ENCODE measurements around the gene DDX47. TPM values are rescaled to one million over a fixed set of nuclear protein-coding genes. Genes with fewer than 3 reads are reported as not detected.
A peak's percentile ranks its signal among the peaks of the same experiment; 100 is the strongest.

The DDX47 gene
- total and polyA plus RNA-seq, 10 of the 15 experiments (the other 5 are each of a cell fraction or from before 2014, with no cell fraction given) = 84.8 to 266 (median 120) TPM

DNA sequence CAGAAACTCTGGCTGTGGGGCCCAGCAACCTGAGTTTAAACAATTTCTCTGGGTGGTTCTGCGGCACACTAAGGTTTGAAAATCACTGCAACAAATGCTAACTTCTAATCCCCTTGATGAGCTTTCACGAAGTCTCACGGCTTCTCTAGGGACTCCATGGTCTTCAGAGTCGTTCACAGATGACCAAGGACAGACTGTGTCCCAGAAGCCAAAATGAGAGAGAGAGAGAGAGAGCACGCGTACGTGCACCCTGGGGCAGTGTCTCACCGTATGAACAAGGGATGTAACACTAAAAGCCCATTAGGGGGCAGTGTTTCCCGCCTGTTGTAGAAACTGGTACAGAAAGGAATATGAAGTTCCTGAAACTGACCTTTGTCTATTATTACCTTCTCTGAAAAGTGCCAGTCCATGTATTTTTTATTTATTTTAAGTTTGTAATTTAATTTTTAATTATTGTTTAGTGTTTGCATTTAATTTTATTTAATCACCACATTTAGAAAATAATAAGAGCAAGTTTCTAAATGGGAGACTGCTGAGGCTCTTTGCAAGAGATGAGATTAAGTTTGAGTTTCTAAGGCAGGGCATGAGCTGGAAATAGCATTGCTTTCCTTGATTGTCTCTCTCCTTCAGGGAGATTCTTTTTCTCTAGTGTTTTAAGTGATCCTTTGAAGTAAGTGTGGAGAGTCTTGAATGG is 24.3 kb upstream of the DDX47 start (continued):
- TF ChIP-seq NBN (IDR thresholded peaks at IDR 0.05) = peak; percentile 40; the same call in 1 of the 2 replicates
- no peak for TF ChIP-seq SREBF1 (IDR thresholded peaks at IDR 0.05; ENCODE audit: low read length)
- TF ChIP-seq FOXM1 (IDR thresholded peaks at IDR 0.05; ENCODE audit: low read depth, low read length) = 0 out of 2 replicates have a peak, but pooled peaks have one; percentile 31
- no peak for TF ChIP-seq LARP7 (IDR thresholded peaks at IDR 0.05)
- peak; percentile 83 for TF ChIP-seq RAD21 (IDR thresholded peaks at IDR 0.05; ENCODE audit: insufficient read depth, low read depth, low read length)
- peak; percentile 74; the same call in 1 of the 2 replicates for TF ChIP-seq SMC3 (IDR thresholded peaks at IDR 0.05; ENCODE audit: borderline replicate concordance, low read length)
- TF ChIP-seq, protein P1, sequence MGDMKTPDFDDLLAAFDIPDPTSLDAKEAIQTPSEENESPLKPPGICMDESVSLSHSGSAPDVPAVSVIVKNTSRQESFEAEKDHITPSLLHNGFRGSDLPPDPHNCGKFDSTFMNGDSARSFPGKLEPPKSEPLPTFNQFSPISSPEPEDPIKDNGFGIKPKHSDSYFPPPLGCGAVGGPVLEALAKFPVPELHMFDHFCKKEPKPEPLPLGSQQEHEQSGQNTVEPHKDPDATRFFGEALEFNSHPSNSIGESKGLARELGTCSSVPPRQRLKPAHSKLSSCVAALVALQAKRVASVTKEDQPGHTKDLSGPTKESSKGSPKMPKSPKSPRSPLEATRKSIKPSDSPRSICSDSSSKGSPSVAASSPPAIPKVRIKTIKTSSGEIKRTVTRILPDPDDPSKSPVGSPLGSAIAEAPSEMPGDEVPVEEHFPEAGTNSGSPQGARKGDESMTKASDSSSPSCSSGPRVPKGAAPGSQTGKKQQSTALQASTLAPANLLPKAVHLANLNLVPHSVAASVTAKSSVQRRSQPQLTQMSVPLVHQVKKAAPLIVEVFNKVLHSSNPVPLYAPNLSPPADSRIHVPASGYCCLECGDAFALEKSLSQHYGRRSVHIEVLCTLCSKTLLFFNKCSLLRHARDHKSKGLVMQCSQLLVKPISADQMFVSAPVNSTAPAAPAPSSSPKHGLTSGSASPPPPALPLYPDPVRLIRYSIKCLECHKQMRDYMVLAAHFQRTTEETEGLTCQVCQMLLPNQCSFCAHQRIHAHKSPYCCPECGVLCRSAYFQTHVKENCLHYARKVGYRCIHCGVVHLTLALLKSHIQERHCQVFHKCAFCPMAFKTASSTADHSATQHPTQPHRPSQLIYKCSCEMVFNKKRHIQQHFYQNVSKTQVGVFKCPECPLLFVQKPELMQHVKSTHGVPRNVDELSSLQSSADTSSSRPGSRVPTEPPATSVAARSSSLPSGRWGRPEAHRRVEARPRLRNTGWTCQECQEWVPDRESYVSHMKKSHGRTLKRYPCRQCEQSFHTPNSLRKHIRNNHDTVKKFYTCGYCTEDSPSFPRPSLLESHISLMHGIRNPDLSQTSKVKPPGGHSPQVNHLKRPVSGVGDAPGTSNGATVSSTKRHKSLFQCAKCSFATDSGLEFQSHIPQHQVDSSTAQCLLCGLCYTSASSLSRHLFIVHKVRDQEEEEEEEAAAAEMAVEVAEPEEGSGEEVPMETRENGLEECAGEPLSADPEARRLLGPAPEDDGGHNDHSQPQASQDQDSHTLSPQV (IDR thresholded peaks at IDR 0.05) = no peak
- TF ChIP-seq NR2F1 (conservative IDR thresholded peaks at IDR 0.05) = 0 out of 2 replicates have a peak, but pooled peaks have one; percentile 27
- TF ChIP-seq SMARCA5 (IDR thresholded peaks at IDR 0.05) = no peak
- 0 out of 3 replicates have a peak, but pooled peaks have one; percentile 31 for TF ChIP-seq POU2F2 (IDR thresholded peaks at IDR 0.05; ENCODE audit: borderline replicate concordance, low read depth, low read length)

Data from GM12878 (cell line).